HG03432 (cell line): ENCODE results near the gene RC3H2.
A peak's percentile ranks its signal among the peaks of the same experiment; 100 is the strongest.

Source experiments
- ATAC-seq: cut with Tn5 transposase; IDR thresholded peaks from one replicate; pipeline ENCODE4 v1.9.1; 2021; ENCODE audit warnings: mild to moderate bottlenecking, moderate library complexity; ENCODE audit not compliant: unreplicated experiment

The RC3H2 gene

GRCh38 chr9:122904823-122905710 lies at the start of gene RC3H2:
RC3H2 (minus strand) TSS chr9:122905359; CDS start chr9:122897509, 7,850 bp downstream.
- peak; percentile 86 for ATAC-seq

GRCh38 chr9:122954253-122954691 lies 49.1 kb upstream of the RC3H2 start:
- no peak for ATAC-seq

- ATAC-seq, result no peak
These were observed 45.9 kb upstream of the RC3H2 start for GRCh38 chr9:122951056-122951455.

DNA sequence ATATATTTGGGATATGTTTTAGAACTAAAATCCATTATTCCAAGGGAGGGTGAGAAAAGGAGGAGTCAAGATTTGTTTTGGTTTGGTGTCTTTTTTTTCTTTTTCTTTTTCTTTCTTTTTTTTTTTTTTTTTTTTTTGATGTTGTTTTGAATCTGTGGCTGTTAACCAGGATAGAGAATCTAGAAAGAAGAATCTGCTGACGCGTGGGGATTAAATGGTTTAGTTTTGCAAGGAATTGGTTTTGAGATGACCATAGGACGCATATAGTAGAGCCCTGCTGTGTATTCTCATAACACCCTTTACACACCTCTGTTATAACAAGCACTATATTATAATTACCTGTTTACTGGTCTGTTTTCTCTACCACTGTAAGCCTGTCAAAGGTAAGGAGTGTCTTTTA lies 45.1 kb upstream of the RC3H2 start:
- no peak for ATAC-seq

DNA sequence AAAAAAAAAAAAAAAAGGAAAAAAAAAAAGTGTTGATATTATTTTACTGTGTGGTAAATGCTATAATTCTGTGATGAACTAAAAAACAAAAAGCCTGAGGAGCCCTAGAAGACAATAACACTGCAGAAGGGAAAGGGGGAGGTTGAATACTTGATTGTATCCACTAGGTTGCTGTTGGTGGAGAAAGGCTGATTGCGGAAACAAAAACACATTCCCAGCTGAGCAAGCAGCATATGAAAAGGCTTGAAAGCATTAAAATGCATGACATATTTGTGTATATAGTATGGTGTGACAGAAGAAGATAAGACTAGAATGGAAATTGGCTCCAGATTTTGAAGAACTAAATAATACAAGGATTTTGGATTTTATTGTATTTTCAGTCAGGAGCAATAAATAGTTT lies 44.5 kb upstream of the RC3H2 start:
- ATAC-seq, result no peak

DNA sequence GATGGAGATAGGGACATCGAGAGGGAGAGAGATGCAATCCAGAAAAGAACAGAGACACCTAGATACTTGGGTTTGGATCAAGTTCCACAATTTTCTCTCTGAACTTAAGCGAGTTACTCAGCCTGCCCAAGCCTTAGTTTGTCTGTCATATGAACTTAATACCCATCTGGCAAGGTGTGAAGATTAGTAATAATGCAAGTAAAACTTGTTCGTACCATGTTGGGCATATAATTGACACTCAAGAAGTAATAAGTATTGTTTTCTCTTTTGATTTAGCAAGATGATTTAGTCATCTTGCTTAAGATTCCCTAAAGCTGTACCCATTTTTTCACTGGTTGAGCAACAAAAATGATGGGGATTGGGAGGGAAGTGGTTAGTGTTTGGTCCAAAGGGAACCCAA lies 43.2 kb upstream of the RC3H2 start:
- ATAC-seq, result no peak

DNA sequence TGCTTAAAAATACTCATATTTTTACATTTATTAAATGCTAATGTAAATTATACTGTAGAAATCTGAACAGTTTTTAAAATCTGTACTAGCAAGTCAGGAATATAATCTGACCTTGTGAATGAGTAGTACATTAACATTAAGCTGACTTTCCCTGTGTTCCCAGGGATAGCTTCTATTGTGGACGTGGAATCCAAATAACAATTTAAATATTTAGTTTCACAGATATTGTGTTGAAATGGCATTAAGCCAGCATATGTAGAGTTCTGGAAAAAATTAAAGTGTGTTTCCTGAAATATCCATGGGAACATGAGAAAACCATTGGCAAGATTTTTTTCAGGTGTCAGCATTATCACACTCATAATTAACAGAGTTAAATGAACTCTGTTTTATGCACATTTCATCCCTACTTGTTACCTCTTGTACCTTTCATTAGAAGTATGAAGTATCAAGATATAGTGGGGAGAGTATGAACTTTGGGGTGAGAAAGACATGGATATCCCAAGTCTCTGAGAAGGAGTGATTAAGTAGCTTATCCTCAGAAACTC lies 41.4 kb upstream of the RC3H2 start:
- ATAC-seq, result no peak

- ATAC-seq, result no peak
These were observed 40.1 kb upstream of the RC3H2 start for GRCh38 chr9:122944960-122945888.

DNA sequence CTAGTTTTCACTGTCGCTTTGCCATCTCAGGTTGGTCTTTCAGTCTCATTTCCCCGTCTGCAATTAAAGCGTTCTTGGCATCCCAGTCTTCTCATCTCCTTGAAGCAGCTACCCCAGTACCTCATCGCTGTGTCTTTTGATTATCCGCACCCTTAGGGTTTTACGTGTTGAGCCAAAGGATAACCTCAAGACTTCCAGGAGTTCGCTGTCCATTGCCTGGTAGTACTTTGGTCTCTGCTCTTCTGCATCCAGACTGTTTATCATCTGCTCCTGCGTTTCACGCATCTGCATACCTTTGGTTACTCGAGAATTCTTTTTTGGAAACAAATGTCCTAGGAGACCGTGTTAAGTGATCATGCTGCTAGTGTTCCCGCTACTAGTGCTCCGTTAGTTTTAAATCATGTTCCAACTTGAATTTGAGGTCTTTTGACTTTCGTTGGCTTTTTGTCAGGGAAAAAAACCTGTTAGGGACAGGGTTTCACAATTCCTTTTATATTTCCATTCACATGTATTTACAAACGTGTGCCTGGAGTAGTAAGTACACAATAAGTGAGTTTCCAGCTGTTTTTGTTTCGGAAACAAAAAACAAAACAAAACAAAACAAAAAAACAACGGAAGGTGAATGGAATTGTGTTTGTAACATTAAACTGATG lies 36.5 kb upstream of the RC3H2 start:
- no peak for ATAC-seq

DNA sequence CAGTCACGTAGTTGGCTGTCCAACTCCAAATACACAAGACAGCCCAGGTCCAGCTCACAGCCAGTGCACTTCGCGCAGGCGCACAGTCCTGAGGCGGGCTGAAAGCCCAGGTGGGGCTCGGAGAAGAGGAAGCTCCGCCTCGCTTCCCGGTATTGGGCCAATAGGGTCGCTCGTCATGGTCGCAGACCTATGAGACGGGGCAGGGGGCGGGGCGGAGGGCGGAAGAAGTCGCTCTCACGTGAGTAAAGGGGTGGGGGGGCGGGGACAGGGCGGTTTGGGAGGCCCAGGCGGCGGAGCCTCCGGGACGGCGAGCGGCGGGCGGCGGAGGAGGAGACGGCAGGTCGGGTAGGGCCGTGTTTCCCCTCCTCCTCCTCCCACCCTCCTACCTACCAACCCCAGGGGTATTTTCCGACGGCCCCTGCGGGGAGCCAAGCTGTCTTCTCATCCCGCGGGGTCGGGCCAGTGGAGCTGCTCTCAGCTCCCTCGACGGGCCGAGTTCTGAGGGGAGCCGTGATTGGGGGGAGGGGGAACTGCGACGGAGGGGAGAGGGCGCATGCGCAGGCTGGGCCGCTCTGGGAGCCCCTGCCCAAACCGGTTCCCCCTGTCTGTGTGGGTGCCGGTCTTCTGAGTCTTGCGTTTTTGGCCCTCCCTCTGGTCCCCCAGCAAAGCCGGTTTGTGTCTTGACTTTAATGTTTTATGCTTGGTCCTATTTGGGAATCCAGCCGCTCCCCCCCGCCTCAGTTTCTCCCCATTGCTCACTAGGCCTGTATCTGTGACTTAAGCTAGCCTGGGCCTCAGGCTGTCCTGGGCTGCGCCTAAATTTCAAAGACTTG lies 35.8 kb upstream of the RC3H2 start, which contains the start of gene RABGAP1:
Gene RABGAP1, plus strand, starts transcription at position 272 of the 833 bp plus-strand sequence. CDS start 16,040 bp downstream, outside the sequence.
- peak; percentile 97 for ATAC-seq

DNA sequence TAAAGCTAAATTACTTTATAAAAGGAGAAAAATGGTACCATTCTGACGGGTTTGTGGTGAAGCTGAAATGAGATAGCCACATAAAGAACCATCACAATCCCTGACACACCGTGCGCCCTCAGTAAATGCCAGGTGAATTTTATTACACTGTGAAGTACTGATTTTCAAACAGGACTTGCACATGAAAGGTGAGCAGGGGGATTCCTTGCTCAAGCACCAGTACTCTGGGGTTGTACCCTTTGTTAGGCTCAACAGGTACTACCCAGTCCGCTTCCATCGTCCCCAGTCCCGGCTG lies 35.2 kb upstream of the RC3H2 start:
- no peak for ATAC-seq

- ATAC-seq, result no peak
These were observed 34.4 kb upstream of the RC3H2 start for GRCh38 chr9:122939601-122940000.

- no peak for ATAC-seq
These were observed 31.7 kb upstream of the RC3H2 start for GRCh38 chr9:122936883-122937282.

GRCh38 chr9:122936464-122936863 lies 31.3 kb upstream of the RC3H2 start:
- ATAC-seq, result no peak

- ATAC-seq, result peak; percentile 98
These were observed 26.3 kb upstream of the RC3H2 start, which contains the start of gene ZBTB26 for GRCh38 chr9:122931226-122932121. ZBTB26 (minus strand) TSS chr9:122931512; CDS start chr9:122919934, 11,578 bp downstream.

DNA sequence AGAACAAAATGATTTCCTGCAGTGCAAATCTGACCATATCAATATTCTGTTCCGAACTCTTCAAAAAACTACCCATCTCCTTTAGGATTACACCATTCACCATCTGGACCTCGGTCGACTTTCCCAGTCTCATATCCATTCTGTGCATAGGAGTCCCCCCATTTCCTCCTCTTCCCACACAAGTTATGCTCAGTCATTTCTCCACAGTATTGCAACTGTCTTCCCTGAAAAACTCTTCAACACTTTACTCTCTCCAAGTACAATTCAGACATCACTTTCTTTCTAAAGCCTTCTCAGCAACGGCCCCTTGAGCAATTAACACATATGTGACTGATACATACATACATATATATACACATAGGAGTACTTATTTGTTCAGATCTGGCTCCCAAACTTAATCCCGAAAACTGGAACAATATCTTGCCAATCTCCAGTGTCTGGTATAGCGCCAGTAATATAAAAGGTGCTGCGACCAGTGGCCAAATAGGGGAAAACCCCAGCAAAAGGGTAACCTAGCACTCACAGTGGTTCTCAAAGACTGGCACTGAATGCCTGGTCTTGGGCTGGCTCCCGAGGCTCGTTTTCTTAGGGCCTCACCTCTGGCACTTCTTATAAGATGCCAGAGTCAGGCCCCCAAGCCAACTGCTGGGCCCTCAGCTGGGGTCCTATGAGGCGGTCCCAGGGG lies 25.5 kb upstream of the RC3H2 start:
- no peak for ATAC-seq

- no peak for ATAC-seq
These were observed 24.7 kb upstream of the RC3H2 start for GRCh38 chr9:122929796-122930354.

DNA sequence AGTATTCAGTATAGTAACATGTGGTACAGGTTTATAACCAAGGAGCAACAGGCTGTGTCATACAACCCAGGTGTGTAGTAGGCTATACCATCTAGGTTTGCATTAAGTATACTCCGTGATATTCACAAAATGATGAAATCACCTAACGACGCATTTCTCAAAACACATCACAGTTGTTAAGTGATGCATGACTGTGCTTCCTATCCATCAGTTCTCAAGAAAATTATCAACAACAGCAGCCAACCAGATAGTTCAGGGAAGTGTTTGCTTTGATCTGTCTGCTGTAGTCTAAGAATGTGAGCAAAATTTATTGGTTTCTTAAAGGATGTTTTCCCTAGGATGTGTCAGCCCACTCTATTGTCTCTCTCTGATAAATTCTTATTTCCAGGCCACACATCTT lies 18.8 kb upstream of the RC3H2 start:
- no peak for ATAC-seq
